ENCODE data around the gene PLCB1.

Gene PLCB1

DNA sequence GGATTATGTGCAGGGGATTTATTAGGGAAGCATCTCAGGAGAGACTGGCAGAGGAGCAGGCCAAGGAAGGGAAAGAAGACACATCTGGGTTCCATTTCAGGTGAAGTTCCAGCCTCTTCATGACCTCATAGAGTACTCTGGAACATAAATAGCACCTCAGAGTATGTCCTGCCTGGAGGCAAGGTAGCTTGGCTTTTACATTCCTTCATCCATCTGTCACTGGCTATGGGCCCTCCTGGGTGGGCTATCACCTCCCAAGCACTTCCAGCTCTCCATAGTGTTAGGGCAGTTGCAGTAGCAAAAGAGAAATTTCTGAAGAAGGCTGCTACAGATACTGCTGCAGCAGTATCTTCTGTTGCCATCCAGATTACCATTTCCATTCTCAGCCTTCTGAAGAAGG lies 116.0 kb downstream of the PLCB1 start:
- Histone ChIP-seq H3K4me2 (ENCODE audit: low read length) (no peak overlapping the region), H3K9me3 (ENCODE audit: low read length) (no peaks in the 10 kb centered on the region), H3K79me2 (ENCODE audit: insufficient read depth, low read length) (no peaks in the 10 kb centered on the region), H3K27me3 (ENCODE audit: insufficient read depth, low read length) (no peaks in the 10 kb centered on the region), H3K4me3 (ENCODE audit: low read depth, low read length, poor library complexity, severe bottlenecking) (no peak overlapping the region), H3K27ac (ENCODE audit: low read depth, low read length, poor library complexity, severe bottlenecking) (no peak overlapping the region), H3K36me3 (ENCODE audit: insufficient read depth, low read length) (no peaks in the 10 kb centered on the region), H3K9me2 (ENCODE audit: low read depth, low read length) (no peaks in the 10 kb centered on the region), H4K20me1 (ENCODE audit: insufficient read depth, low read length) (no peaks in the 10 kb centered on the region), H2AFZ (ENCODE audit: low read length) (no peak overlapping the region), H3F3A (ENCODE audit: insufficient read depth, low read length) (no peaks in the 10 kb centered on the region), H3K9ac (ENCODE audit: low read length) (no peak overlapping the region), H3K4me1 (ENCODE audit: insufficient read depth, low read length, severe bottlenecking) (peaks cover 6% of the 10 kb centered on the region)
- TF ChIP-seq, protein P1, sequence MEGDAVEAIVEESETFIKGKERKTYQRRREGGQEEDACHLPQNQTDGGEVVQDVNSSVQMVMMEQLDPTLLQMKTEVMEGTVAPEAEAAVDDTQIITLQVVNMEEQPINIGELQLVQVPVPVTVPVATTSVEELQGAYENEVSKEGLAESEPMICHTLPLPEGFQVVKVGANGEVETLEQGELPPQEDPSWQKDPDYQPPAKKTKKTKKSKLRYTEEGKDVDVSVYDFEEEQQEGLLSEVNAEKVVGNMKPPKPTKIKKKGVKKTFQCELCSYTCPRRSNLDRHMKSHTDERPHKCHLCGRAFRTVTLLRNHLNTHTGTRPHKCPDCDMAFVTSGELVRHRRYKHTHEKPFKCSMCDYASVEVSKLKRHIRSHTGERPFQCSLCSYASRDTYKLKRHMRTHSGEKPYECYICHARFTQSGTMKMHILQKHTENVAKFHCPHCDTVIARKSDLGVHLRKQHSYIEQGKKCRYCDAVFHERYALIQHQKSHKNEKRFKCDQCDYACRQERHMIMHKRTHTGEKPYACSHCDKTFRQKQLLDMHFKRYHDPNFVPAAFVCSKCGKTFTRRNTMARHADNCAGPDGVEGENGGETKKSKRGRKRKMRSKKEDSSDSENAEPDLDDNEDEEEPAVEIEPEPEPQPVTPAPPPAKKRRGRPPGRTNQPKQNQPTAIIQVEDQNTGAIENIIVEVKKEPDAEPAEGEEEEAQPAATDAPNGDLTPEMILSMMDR (IDR thresholded peaks at IDR 0.05; ENCODE audit: low read length), result no peak
- TF ChIP-seq EZH2 (IDR thresholded peaks at IDR 0.05; ENCODE audit: borderline replicate concordance, low read length), result no peak

DNA sequence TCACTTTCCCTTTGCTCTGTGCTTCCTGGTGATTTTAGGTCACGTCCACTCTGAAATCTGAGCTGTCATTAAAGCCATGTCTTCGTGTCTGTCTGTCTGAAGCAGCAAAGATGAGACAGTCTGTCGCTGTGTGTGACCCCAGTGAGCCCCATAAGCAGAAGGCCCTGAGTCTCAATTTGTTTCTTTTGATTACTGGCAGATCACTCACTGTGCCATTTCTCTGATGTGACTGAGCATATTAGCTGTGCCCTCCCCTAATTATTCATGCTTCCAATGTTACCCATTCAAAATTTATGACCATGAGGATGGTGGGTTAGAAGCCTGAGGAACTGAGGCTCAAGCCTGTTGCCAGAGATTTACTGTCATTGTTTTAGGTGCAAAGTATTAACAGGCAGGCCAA lies 117.6 kb downstream of the PLCB1 start:
- H3K9me2 ChIP-seq (ENCODE audit: low read depth, low read length), result no peaks in the 10 kb centered on the region
- no peaks in the 10 kb centered on the region for H3K36me3 ChIP-seq (ENCODE audit: insufficient read depth, low read length)
- no peak for TF ChIP-seq EZH2 (IDR thresholded peaks at IDR 0.05; ENCODE audit: borderline replicate concordance, low read length)
- TF ChIP-seq, protein P1 (IDR thresholded peaks at IDR 0.05; ENCODE audit: low read length), result no peak
- H4K20me1 ChIP-seq (ENCODE audit: insufficient read depth, low read length), result no peaks in the 10 kb centered on the region
- no peak overlapping the region for H3K27ac ChIP-seq (ENCODE audit: low read depth, low read length, poor library complexity, severe bottlenecking)
- H3K79me2 ChIP-seq (ENCODE audit: insufficient read depth, low read length), result no peaks in the 10 kb centered on the region
- no peaks in the 10 kb centered on the region for H3F3A ChIP-seq (ENCODE audit: insufficient read depth, low read length)
- no peaks in the 10 kb centered on the region for H3K4me1 ChIP-seq (ENCODE audit: insufficient read depth, low read length, severe bottlenecking)
- H2AFZ ChIP-seq (ENCODE audit: low read length), result no peak overlapping the region
- H3K4me3 ChIP-seq (ENCODE audit: low read depth, low read length, poor library complexity, severe bottlenecking), result no peak overlapping the region
- no peaks in the 10 kb centered on the region for H3K9me3 ChIP-seq (ENCODE audit: low read length)
- no peak overlapping the region for H3K9ac ChIP-seq (ENCODE audit: low read length)
- no peaks in the 10 kb centered on the region for H3K27me3 ChIP-seq (ENCODE audit: insufficient read depth, low read length)
- no peak overlapping the region for H3K4me2 ChIP-seq (ENCODE audit: low read length)

DNA sequence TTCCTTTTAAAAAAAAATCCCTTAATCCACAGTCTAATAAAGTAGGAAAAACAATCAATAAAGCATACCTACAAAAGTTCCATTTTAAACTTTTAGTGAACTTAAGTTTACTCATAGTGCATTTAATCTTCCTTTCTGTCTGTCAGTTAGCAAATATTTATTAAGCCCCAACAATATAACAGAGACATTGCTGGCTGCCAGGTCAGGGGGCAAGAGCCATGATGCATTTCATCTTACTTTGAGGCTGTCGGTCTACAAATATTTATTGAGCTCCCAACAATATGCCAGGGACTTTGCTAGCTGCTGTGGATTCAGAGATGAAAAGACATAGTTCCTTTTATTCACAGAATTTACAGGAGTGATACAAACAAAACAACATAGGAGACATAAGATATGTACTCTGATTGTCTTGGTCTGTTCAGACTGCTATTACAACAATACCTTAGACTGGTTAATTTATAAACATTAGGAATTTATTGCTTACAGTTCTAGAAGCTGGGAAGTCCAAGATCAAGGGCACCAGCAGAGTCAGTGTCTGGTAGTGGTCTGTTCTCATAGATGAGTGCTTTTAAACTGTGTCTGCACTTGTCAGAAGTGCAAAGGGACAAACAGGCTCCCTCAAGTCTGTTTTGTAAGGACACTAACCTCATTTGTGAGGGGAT lies 118.6 kb downstream of the PLCB1 start:
- no peak for TF ChIP-seq EZH2 (IDR thresholded peaks at IDR 0.05; ENCODE audit: borderline replicate concordance, low read length)
- TF ChIP-seq, protein P1 (IDR thresholded peaks at IDR 0.05; ENCODE audit: low read length), result no peak
- no peaks in the 10 kb centered on the region for H3K9me3 ChIP-seq (ENCODE audit: low read length)

More for the DNA sequence above, 118.6 kb downstream of the PLCB1 start:
- H3K4me2 ChIP-seq (ENCODE audit: low read length), result no peak overlapping the region
- H3K4me1 ChIP-seq (ENCODE audit: insufficient read depth, low read length, severe bottlenecking), result no peaks in the 10 kb centered on the region
- no peaks in the 10 kb centered on the region for H3K9me2 ChIP-seq (ENCODE audit: low read depth, low read length)
- no peaks in the 10 kb centered on the region for H3K27me3 ChIP-seq (ENCODE audit: insufficient read depth, low read length)
- H3K9ac ChIP-seq (ENCODE audit: low read length), result no peak overlapping the region
- H3K4me3 ChIP-seq (ENCODE audit: low read depth, low read length, poor library complexity, severe bottlenecking), result no peak overlapping the region
- no peaks in the 10 kb centered on the region for H4K20me1 ChIP-seq (ENCODE audit: insufficient read depth, low read length)
- H2AFZ ChIP-seq (ENCODE audit: low read length), result no peak overlapping the region
- H3K36me3 ChIP-seq (ENCODE audit: insufficient read depth, low read length), result no peaks in the 10 kb centered on the region
- H3K79me2 ChIP-seq (ENCODE audit: insufficient read depth, low read length), result no peaks in the 10 kb centered on the region
- H3F3A ChIP-seq (ENCODE audit: insufficient read depth, low read length), result no peaks in the 10 kb centered on the region
- no peak overlapping the region for H3K27ac ChIP-seq (ENCODE audit: low read depth, low read length, poor library complexity, severe bottlenecking)
